Thoracic aorta (tissue), 2 donors: ENCODE measurements around the gene LDLRAD3. TPM values are rescaled to one million over a fixed set of nuclear protein-coding genes. Genes with fewer than 3 reads are reported as not detected.

ENCODE experiments used
- ATAC-seq: fragments of 150-250 bp; one replicate; pipeline ENCODE4 v1.8.0; 2017; ENCODE audit warnings: low read depth; ENCODE audit not compliant: insufficient number of reproducible peaks, low FRiP score
- DNase-seq: peaks from one replicate; pipeline ENCODE4 v3.0.0-alpha.2; 2020; ENCODE audit warnings: low spot score
- H3K27ac ChIP-seq, 2 donors: fragments of 200-600 bp; sonication (generic); 1 replicate in 1 of 2; 2 replicates in 1 of 2; pipeline ENCODE4 v1.5.1; 2016; ENCODE audit warnings: mild to moderate bottlenecking in 2 of 2, moderate library complexity in 2 of 2
- H3K27me3 ChIP-seq: fragments of 200-600 bp; sonication (generic); replicated peaks from 2 replicates; pipeline ENCODE4 v1.6.0; 2016; ENCODE audit warnings: mild to moderate bottlenecking; ENCODE audit not compliant: insufficient read depth
- H3K36me3 ChIP-seq: fragments of 200-600 bp; sonication (generic); one replicate; pipeline ENCODE4 v1.5.1; 2016
- H3K4me1 ChIP-seq, 2 donors: fragments of 200-600 bp; sonication (generic); 1 replicate in 1 of 2; 2 replicates in 1 of 2; pipeline versions ENCODE4 v1.5.1 to v1.6.0; 2016; ENCODE audit warnings: low read depth in 2 of 2, mild to moderate bottlenecking in 1 of 2; ENCODE audit not compliant: control insufficient read depth in 1 of 2
- H3K4me3 ChIP-seq: fragments of 200-600 bp; sonication (generic); 2 replicates; pipeline ENCODE4 v1.5.1; 2016; ENCODE audit warnings: mild to moderate bottlenecking
- H3K9me3 ChIP-seq: fragments of 200-600 bp; sonication (generic); 2 replicates; pipeline ENCODE4 v1.5.1; 2016
- CTCF ChIP-seq: fragments of 200-600 bp; sonication (generic); IDR thresholded peaks from one replicate; pipeline ENCODE4 v1.5.1; 2019; ENCODE audit warnings: antibody characterized with exemption
- total RNA-seq, 2 donors: library from RNA; depleted of rRNA; stranded (reverse); fragments of >200 nt; gene quantifications; one replicate each; pipeline versions ENCODE4 v1.1.0 to v1.2.3, GENCODE V29; 2016

Gene LDLRAD3
- total RNA-seq, 2 donors from 2014 or later, result 6.1 to 17.2 TPM

- ATAC-seq, result no peak
- TF ChIP-seq CTCF, result no peak
- DNase-seq, result no peak
- no peaks in the 10 kb centered on the region for H3K36me3 ChIP-seq
- no peaks in the 10 kb centered on the region for H3K9me3 ChIP-seq
- no peak overlapping the region for H3K27ac ChIP-seq
- H3K4me3 ChIP-seq, result no peak overlapping the region
- H3K27me3 ChIP-seq, result no peaks in the 10 kb centered on the region
- H3K4me1 ChIP-seq, result no peaks in the 10 kb centered on the region
Observed at GRCh38 chr11:35951680-35952079, 7.8 kb downstream of the LDLRAD3 start.

- ATAC-seq, result no peak
- no peak overlapping the region for H3K27ac ChIP-seq
- no peaks in the 10 kb centered on the region for H3K36me3 ChIP-seq
- DNase-seq, result no peak
- no peak for TF ChIP-seq CTCF
- H3K27me3 ChIP-seq, result no peaks in the 10 kb centered on the region
- no peaks in the 10 kb centered on the region for H3K4me1 ChIP-seq
- H3K9me3 ChIP-seq, result no peaks in the 10 kb centered on the region
- H3K4me3 ChIP-seq, result no peak overlapping the region
Observed at GRCh38 chr11:35953081-35953760, 9.4 kb downstream of the LDLRAD3 start.

- ATAC-seq (no peak), DNase-seq (no peak)
- Histone ChIP-seq H3K27ac (no peak overlapping the region), H3K27me3 (no peaks in the 10 kb centered on the region), H3K9me3 (no peaks in the 10 kb centered on the region), H3K36me3 (no peaks in the 10 kb centered on the region), H3K4me3 (no peak overlapping the region), H3K4me1 (no peaks in the 10 kb centered on the region)
- TF ChIP-seq CTCF, result no peak
Observed at GRCh38 chr11:35954205-35954604, 10.3 kb downstream of the LDLRAD3 start.

GRCh38 chr11:35955636-35956035 lies 11.8 kb downstream of the LDLRAD3 start:
- Histone ChIP-seq H3K36me3 (no peaks in the 10 kb centered on the region), H3K27me3 (no peaks in the 10 kb centered on the region), H3K4me3 (no peak overlapping the region), H3K27ac (no peak overlapping the region), H3K9me3 (no peaks in the 10 kb centered on the region), H3K4me1 (no peaks in the 10 kb centered on the region)
- ATAC-seq (no peak), DNase-seq (no peak)
- no peak for TF ChIP-seq CTCF

- Histone ChIP-seq H3K4me1 (no peaks in the 10 kb centered on the region), H3K27ac (no peak overlapping the region), H3K9me3 (no peaks in the 10 kb centered on the region), H3K27me3 (no peaks in the 10 kb centered on the region), H3K36me3 (no peaks in the 10 kb centered on the region), H3K4me3 (no peak overlapping the region)
- DNase-seq (no peak), ATAC-seq (no peak)
- TF ChIP-seq CTCF, result no peak
Observed at GRCh38 chr11:35962369-35963138, 18.7 kb downstream of the LDLRAD3 start.
